Astrocyte (in vitro differentiated cells and primary cell): Measurements from ENCODE around the gene ZMIZ1. TPM values are rescaled to one million over a fixed set of nuclear protein-coding genes. Genes with fewer than 3 reads are reported as not detected.

Source experiments
- DNase-seq: peaks from one replicate; pipeline ENCODE4 v3.0.0-alpha.2; 2010; ENCODE audit warnings: low read depth
- FAIRE-seq: peaks from 2 replicates; lab custom pipeline; 2011; peaks lifted over from hg19 to GRCh38; lab: Jason Lieb, UNC
- H2AFZ ChIP-seq: 2 replicates; pipeline ENCODE4 v1.6.0; 2012; ENCODE audit warnings: low read depth, low read length, inconsistent platforms
- H3K27ac ChIP-seq: 2 replicates; pipeline ENCODE4 v1.5.1; 2011; ENCODE audit warnings: low read depth, low read length, inconsistent platforms
- H3K27me3 ChIP-seq: 2 replicates; pipeline ENCODE4 v1.6.0; 2011; ENCODE audit warnings: low read length, inconsistent platforms; ENCODE audit not compliant: insufficient read depth
- H3K36me3 ChIP-seq: 2 replicates; pipeline ENCODE4 v1.5.1; 2011; ENCODE audit warnings: low read length, inconsistent platforms; ENCODE audit not compliant: insufficient read depth
- H3K4me1 ChIP-seq: 2 replicates; pipeline ENCODE4 v1.5.1; 2011; ENCODE audit warnings: low read length, inconsistent platforms; ENCODE audit not compliant: insufficient read depth
- H3K4me2 ChIP-seq: 2 replicates; pipeline ENCODE4 v1.6.0; 2012; ENCODE audit warnings: low read length, inconsistent platforms
- H3K4me3 ChIP-seq: 2 replicates; pipeline ENCODE4 v1.5.1; 2011; ENCODE audit warnings: low read depth, mild to moderate bottlenecking, low read length, inconsistent platforms; ENCODE audit not compliant: insufficient read depth
- H3K79me2 ChIP-seq: 2 replicates; pipeline ENCODE4 v1.6.0; 2012; ENCODE audit warnings: mild to moderate bottlenecking, low read length, inconsistent platforms; ENCODE audit not compliant: insufficient read depth
- H3K9ac ChIP-seq: 2 replicates; pipeline ENCODE4 v1.6.0; 2012; ENCODE audit warnings: mild to moderate bottlenecking, low read length, inconsistent platforms
- H3K9me3 ChIP-seq: 2 replicates; pipeline ENCODE4 v1.5.1; 2012; ENCODE audit warnings: low read depth, mild to moderate bottlenecking, low read length, inconsistent platforms; ENCODE audit not compliant: insufficient read depth
- H4K20me1 ChIP-seq: 2 replicates; pipeline ENCODE4 v1.6.0; 2012; ENCODE audit warnings: low read length, inconsistent platforms; ENCODE audit not compliant: insufficient read depth
- H3K27ac Mint-ChIP-seq: one replicate; pipeline ENCODE4 v1.8.0; 2021; ENCODE audit warnings: mild to moderate bottlenecking, mixed read lengths; ENCODE audit not compliant: unreplicated experiment
- H3K27me3 Mint-ChIP-seq: one replicate; pipeline ENCODE4 v1.8.0; 2021; ENCODE audit warnings: low read depth, mixed read lengths; ENCODE audit not compliant: unreplicated experiment
- H3K36me3 Mint-ChIP-seq: one replicate; pipeline ENCODE4 v1.8.0; 2021; ENCODE audit warnings: low read depth, mixed read lengths; ENCODE audit not compliant: unreplicated experiment
- H3K4me1 Mint-ChIP-seq: one replicate; pipeline ENCODE4 v1.8.0; 2021; ENCODE audit warnings: low read depth, mixed read lengths; ENCODE audit not compliant: unreplicated experiment
- H3K4me3 Mint-ChIP-seq: one replicate; pipeline ENCODE4 v1.8.0; 2021; ENCODE audit warnings: mild to moderate bottlenecking, moderate library complexity, mixed read lengths; ENCODE audit not compliant: unreplicated experiment
- H3K9me3 Mint-ChIP-seq: one replicate; pipeline ENCODE4 v1.8.0; 2021; ENCODE audit warnings: mild to moderate bottlenecking, mixed read lengths; ENCODE audit not compliant: unreplicated experiment
- EZH2 ChIP-seq: IDR thresholded peaks from 2 replicates; pipeline ENCODE4 v1.6.1; 2012; ENCODE audit warnings: mild to moderate bottlenecking, low read length, inconsistent platforms; ENCODE audit not compliant: insufficient read depth
- total RNA-seq: library from RNA; stranded (reverse); gene quantifications from 2 replicates; pipeline ENCODE4 v1.2.1, GENCODE V29; 2021
- TF ChIP-seq, protein P1 (sequence below): IDR thresholded peaks from 2 replicates; pipeline ENCODE4 v1.5.1; 2011; ENCODE audit warnings: low read depth, mild to moderate bottlenecking, inconsistent platforms, low read length, moderate library complexity; ENCODE audit not compliant: insufficient read depth

ZMIZ1 gene
- total RNA-seq, 1 donor from 2014 or later, result 45.5 TPM

DNA sequence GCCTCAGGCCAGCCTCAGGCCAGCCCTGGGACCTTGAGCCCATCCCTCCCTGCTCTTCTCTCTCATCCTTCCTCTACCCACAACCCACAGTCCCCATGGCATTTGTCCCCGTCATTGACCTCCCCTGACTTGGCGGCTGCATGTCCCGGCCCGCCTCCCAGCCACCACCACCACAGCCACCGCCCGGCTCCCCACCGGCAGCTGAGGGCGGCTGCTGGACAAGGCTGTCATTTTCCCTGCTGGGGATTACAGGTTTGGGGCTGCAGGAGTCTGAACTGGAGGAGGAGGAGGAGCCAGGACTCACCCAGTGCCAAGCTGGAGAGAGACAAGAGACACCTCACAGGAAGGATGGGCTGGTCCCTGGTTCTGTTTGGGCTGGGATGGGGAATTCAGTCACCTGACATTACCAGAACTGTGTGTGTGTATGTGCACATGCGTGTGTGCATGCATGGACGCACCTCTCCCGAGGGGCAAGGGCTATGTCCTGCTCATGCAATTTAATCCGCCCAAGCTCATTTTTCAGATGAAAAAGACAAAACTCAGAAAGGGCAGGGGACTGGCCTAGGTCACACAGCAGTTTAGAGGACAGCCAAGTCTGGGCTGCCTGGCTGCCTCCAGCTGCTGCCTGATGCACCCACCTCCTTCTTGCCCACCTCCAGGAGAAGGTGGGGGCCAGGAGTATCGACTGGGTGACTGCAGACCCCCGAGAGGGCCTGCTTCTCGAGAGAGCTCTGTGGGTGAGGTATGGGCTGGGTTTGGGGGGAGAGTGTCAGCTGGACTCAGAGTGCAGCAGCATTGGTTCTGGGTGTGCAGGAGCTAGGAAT is 113.1 kb downstream of the ZMIZ1 start:
- no peak overlapping the region for H2AFZ ChIP-seq
- no peaks in the 10 kb centered on the region for H3K36me3 ChIP-seq
- H3K79me2 ChIP-seq, result peaks cover 72% of the 10 kb centered on the region
- DNase-seq (no peak), FAIRE-seq (no peak)
- H3K4me3 Mint-ChIP-seq, result no peak overlapping the region
- no peaks in the 10 kb centered on the region for H3K9me3 ChIP-seq
- H3K9me3 Mint-ChIP-seq, result no peaks in the 10 kb centered on the region
- H3K4me1 ChIP-seq, result peaks cover 84% of the 10 kb centered on the region
- peaks cover 76% of the 10 kb centered on the region for H4K20me1 ChIP-seq
- H3K4me2 ChIP-seq, result no peak overlapping the region
- H3K27me3 ChIP-seq, result no peaks in the 10 kb centered on the region
- H3K9ac ChIP-seq, result no peak overlapping the region
- no peak for TF ChIP-seq EZH2
- TF ChIP-seq, protein P1, sequence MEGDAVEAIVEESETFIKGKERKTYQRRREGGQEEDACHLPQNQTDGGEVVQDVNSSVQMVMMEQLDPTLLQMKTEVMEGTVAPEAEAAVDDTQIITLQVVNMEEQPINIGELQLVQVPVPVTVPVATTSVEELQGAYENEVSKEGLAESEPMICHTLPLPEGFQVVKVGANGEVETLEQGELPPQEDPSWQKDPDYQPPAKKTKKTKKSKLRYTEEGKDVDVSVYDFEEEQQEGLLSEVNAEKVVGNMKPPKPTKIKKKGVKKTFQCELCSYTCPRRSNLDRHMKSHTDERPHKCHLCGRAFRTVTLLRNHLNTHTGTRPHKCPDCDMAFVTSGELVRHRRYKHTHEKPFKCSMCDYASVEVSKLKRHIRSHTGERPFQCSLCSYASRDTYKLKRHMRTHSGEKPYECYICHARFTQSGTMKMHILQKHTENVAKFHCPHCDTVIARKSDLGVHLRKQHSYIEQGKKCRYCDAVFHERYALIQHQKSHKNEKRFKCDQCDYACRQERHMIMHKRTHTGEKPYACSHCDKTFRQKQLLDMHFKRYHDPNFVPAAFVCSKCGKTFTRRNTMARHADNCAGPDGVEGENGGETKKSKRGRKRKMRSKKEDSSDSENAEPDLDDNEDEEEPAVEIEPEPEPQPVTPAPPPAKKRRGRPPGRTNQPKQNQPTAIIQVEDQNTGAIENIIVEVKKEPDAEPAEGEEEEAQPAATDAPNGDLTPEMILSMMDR, result no peak
- no peak overlapping the region for H3K4me3 ChIP-seq
- H3K4me1 Mint-ChIP-seq, result peaks cover 90% of the 10 kb centered on the region
- peak overlapping the region; percentile 80 for H3K27ac Mint-ChIP-seq
- H3K27me3 Mint-ChIP-seq, result no peaks in the 10 kb centered on the region
- H3K36me3 Mint-ChIP-seq, result peaks cover 7% of the 10 kb centered on the region
- no peak overlapping the region for H3K27ac ChIP-seq

DNA sequence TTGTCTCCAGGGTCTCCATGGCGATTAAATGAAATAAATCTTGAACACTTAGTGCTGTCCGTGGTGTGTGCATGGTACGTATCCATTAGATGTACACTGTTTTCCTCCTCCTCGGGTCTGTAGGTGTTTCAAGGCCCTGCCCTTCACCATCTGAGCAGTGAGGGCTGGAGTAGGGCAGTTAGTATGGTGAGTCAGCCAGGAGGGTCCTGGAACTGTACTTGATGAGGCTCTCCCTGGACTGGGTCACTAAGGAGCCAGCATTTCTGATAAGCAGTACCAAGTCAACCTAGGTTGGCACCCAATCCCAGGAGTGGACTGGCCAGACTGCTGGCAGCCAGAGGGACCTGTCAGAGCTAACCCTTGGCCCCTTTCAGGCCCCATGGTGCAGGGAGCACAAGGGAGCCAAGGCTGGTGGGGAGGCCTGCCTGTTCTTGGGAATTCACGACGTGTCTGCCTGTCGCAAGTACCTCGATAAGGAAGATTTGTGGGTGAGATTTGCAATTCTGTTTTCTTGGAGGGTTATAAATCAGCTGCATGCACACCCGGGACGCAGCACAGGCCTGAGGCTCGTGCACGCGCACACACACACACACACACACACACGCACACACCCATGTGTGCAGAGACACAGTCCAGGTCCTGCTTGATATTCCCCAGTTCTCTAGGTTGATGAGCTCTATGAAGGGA is 114.2 kb downstream of the ZMIZ1 start:
- TF ChIP-seq EZH2, result no peak
- TF ChIP-seq, protein P1, result no peak
- Histone ChIP-seq H3K27me3 (no peaks in the 10 kb centered on the region), H4K20me1 (peaks cover 78% of the 10 kb centered on the region), H3K79me2 (peaks cover 72% of the 10 kb centered on the region), H3K4me2 (peak overlapping the region; percentile 63), H3K4me1 (peaks cover 73% of the 10 kb centered on the region), H3K27ac (peak overlapping the region; percentile 25), H3K4me3 (no peak overlapping the region), H3K9ac (no peak overlapping the region), H3K9me3 (no peaks in the 10 kb centered on the region), H3K36me3 (peaks cover 4% of the 10 kb centered on the region), H2AFZ (no peak overlapping the region)
- Mint-ChIP-seq H3K4me3 (no peak overlapping the region), H3K36me3 (peaks cover 7% of the 10 kb centered on the region), H3K4me1 (peaks cover 86% of the 10 kb centered on the region), H3K9me3 (no peaks in the 10 kb centered on the region), H3K27ac (no peak overlapping the region), H3K27me3 (no peaks in the 10 kb centered on the region)
- DNase-seq, result peak; percentile 26
- FAIRE-seq, result no peak
